IMR-90 (cell line): ENCODE measurements around the gene GTF3C1. TPM values are rescaled to one million over a fixed set of nuclear protein-coding genes. Genes with fewer than 3 reads are reported as not detected.
A peak's percentile ranks its signal among the peaks of the same experiment; 100 is the strongest.

Experiments
- ATAC-seq: fragments of 200-7000 bp; cut with Tn5 transposase; 2 replicates; pipeline ENCODE4 v1.9.1; 2020; ENCODE audit warnings: low read depth, mild to moderate bottlenecking, moderate library complexity
- BruUV-seq: library from RNA; stranded (reverse); fragments of 400-500 nt; replicated peaks from 2 replicates; lab custom pipeline; 2021; lab: Mats Ljungman, UMichigan
- CTCF ChIA-PET: fragments of 300-600 bp; formaldehyde crosslinking; extraction: SDS; loops from one replicate; lab custom pipeline; 2021; ENCODE audit warnings: antibody characterized with exemption; lab: Yijun Ruan, JAX
- POLR2A ChIA-PET: fragments of 300-600 bp; sonication (Branson Sonifier 250); formaldehyde crosslinking; loops from one replicate; lab custom pipeline; 2022; ENCODE audit warnings: antibody characterized with exemption; ENCODE audit not compliant: unreplicated experiment; lab: Charles Lee
- DNase-seq: peaks from one replicate; pipeline ENCODE4 v3.0.0; 2013
- H2AFZ ChIP-seq: replicated peaks from 2 replicates; pipeline ENCODE3; 2013; ENCODE audit warnings: low read length, mild to moderate bottlenecking; ENCODE audit not compliant: poor library complexity
- H2AK5ac ChIP-seq: 2 replicates; pipeline ENCODE4 v1.6.1; 2013; ENCODE audit warnings: low read depth, low read length, inconsistent platforms
- H2AK9ac ChIP-seq: replicated peaks from 2 replicates; pipeline ENCODE3; 2013; ENCODE audit warnings: mild to moderate bottlenecking, low read depth, low read length, moderate library complexity; ENCODE audit not compliant: poor library complexity
- H2BK120ac ChIP-seq: 2 replicates; pipeline ENCODE4 v1.6.1; 2013; ENCODE audit warnings: low read depth, low read length, inconsistent platforms
- H2BK15ac ChIP-seq: 3 replicates; pipeline ENCODE4 v1.6.1; 2013; ENCODE audit warnings: low read depth, low read length, inconsistent platforms
- H2BK20ac ChIP-seq: 2 replicates; pipeline ENCODE4 v1.6.1; 2013; ENCODE audit warnings: low read depth, mild to moderate bottlenecking, inconsistent platforms, low read length, moderate library complexity
- H2BK5ac ChIP-seq: 2 replicates; pipeline ENCODE4 v1.6.1; 2013; ENCODE audit warnings: mild to moderate bottlenecking, low read depth, low read length, inconsistent platforms; ENCODE audit not compliant: poor library complexity, severe bottlenecking
- H3K14ac ChIP-seq: replicated peaks from 2 replicates; pipeline ENCODE4 v1.6.1; 2013; ENCODE audit warnings: low read depth, low read length, inconsistent platforms
- H3K18ac ChIP-seq: 2 replicates; pipeline ENCODE4 v1.6.1; 2013; ENCODE audit warnings: low read depth, low read length, control low read depth
- H3K23ac ChIP-seq: 2 replicates; pipeline ENCODE4 v1.6.1; 2013; ENCODE audit warnings: low read depth, low read length, inconsistent platforms
- H3K27ac ChIP-seq: 2 replicates; pipeline ENCODE4 v1.5.1; 2013; ENCODE audit warnings: mild to moderate bottlenecking, control low read depth, low read length; ENCODE audit not compliant: insufficient read depth
- H3K27me3 ChIP-seq: 2 replicates; pipeline ENCODE4 v1.6.1; 2013; ENCODE audit warnings: low read length; ENCODE audit not compliant: control insufficient read depth, insufficient read depth
- H3K36me3 ChIP-seq: 2 replicates; pipeline ENCODE4 v1.6.1; 2013; ENCODE audit warnings: low read length, mixed read lengths; ENCODE audit not compliant: control insufficient read depth, insufficient read depth
- H3K4ac ChIP-seq: 2 replicates; pipeline ENCODE4 v1.6.1; 2013; ENCODE audit warnings: low read depth, low read length, inconsistent platforms
- H3K4me1 ChIP-seq: 2 replicates; pipeline ENCODE4 v1.6.1; 2013; ENCODE audit warnings: low read length, mixed read lengths; ENCODE audit not compliant: control insufficient read depth, insufficient read depth
- H3K4me2 ChIP-seq: 2 replicates; pipeline ENCODE4 v1.6.1; 2013; ENCODE audit warnings: low read depth, mild to moderate bottlenecking, control low read depth, low read length, moderate library complexity
- H3K4me3 ChIP-seq: 2 replicates; pipeline ENCODE4 v1.5.1; 2013; ENCODE audit warnings: low read depth, mild to moderate bottlenecking, control low read depth, low read length, moderate library complexity; ENCODE audit not compliant: insufficient read depth
- H3K56ac ChIP-seq: 2 replicates; pipeline ENCODE4 v1.6.1; 2013; ENCODE audit warnings: low read length, inconsistent platforms; ENCODE audit not compliant: insufficient read depth; ENCODE audit errors: extremely low read depth
- H3K79me1 ChIP-seq, 2 experiments: 2 replicates each; pipeline ENCODE4 v1.6.1; 2013; ENCODE audit warnings: low read length in 2 of 2, inconsistent platforms in 1 of 2, low read depth in 1 of 2
- H3K9ac ChIP-seq: 2 replicates; pipeline ENCODE4 v1.6.1; 2013; ENCODE audit warnings: low read depth, low read length, control low read depth
- H3K9me1 ChIP-seq: 2 replicates; pipeline ENCODE4 v1.6.1; 2013; ENCODE audit warnings: low read length, inconsistent platforms; ENCODE audit not compliant: insufficient read depth
- H3K9me3 ChIP-seq: 2 replicates; pipeline ENCODE4 v1.6.1; 2013; ENCODE audit warnings: low read length; ENCODE audit not compliant: control insufficient read depth, insufficient read depth
- H4K20me1 ChIP-seq: 2 replicates; pipeline ENCODE4 v1.6.1; 2013; ENCODE audit warnings: low read length, inconsistent platforms; ENCODE audit not compliant: insufficient read depth
- H4K5ac ChIP-seq: 2 replicates; pipeline ENCODE4 v1.6.1; 2013; ENCODE audit warnings: mild to moderate bottlenecking, low read depth, low read length, control low read depth
- H4K8ac ChIP-seq, 2 experiments: 2 replicates each; pipeline ENCODE4 v1.6.1; 2013; ENCODE audit warnings: low read depth in 2 of 2, low read length in 2 of 2, control low read depth in 1 of 2, inconsistent platforms in 1 of 2
- H4K91ac ChIP-seq: 2 replicates; pipeline ENCODE4 v1.6.1; 2013; ENCODE audit warnings: low read depth, low read length, inconsistent platforms; ENCODE audit not compliant: insufficient read depth
- BHLHE40 ChIP-seq: fragments of 150-350 bp; IDR thresholded peaks from 2 replicates; pipeline ENCODE4 v1.6.1; 2016; ENCODE audit warnings: mild to moderate bottlenecking, low read depth, low read length
- CEBPB ChIP-seq: IDR thresholded peaks from 2 replicates; pipeline ENCODE4 v1.6.1; 2012; ENCODE audit warnings: low read depth, low read length, improper control_type of control experiment
- FOS ChIP-seq: fragments of 150-350 bp; IDR thresholded peaks from 2 replicates; pipeline ENCODE4 v1.6.1; 2016; ENCODE audit warnings: low read depth, low read length
- MAFK ChIP-seq: IDR thresholded peaks from 2 replicates; pipeline ENCODE4 v1.6.1; 2012; ENCODE audit warnings: low read depth, low read length, improper control_type of control experiment
- MAZ ChIP-seq: IDR thresholded peaks from 2 replicates; pipeline ENCODE4 v1.6.1; 2012; ENCODE audit warnings: low read depth, mild to moderate bottlenecking, low read length, improper control_type of control experiment, moderate library complexity, borderline replicate concordance
- NFE2L2 ChIP-seq: fragments of 150-350 bp; IDR thresholded peaks from 2 replicates; pipeline ENCODE4 v1.6.1; 2016; ENCODE audit warnings: low read depth, mild to moderate bottlenecking, low read length
- POLR2A ChIP-seq: IDR thresholded peaks from 2 replicates; pipeline ENCODE4 v1.6.1; 2012; ENCODE audit warnings: mild to moderate bottlenecking, low read depth, low read length
- RCOR1 ChIP-seq: IDR thresholded peaks from 2 replicates; pipeline ENCODE4 v1.6.1; 2012; ENCODE audit warnings: mild to moderate bottlenecking, low read length, improper control_type of control experiment; ENCODE audit not compliant: insufficient replicate concordance
- RFX5 ChIP-seq: IDR thresholded peaks from 2 replicates; pipeline ENCODE4 v1.8.0; 2012; ENCODE audit warnings: low read depth, mild to moderate bottlenecking, low read length, moderate library complexity
- SMC3 ChIP-seq: fragments of 150-350 bp; IDR thresholded peaks from 2 replicates; pipeline ENCODE4 v1.6.1; 2016; ENCODE audit warnings: low read depth, mild to moderate bottlenecking, antibody characterized with exemption, low read length, moderate library complexity
- USF2 ChIP-seq: fragments of 150-350 bp; IDR thresholded peaks from 2 replicates; pipeline ENCODE4 v1.6.1; 2017; ENCODE audit warnings: mild to moderate bottlenecking, antibody characterized with exemption, low read length, low read depth
- WGBS, 2 experiments: methylation state at CpG; one replicate each; pipeline versions ENCODE4 v1.1.5 to v1.1.7; 2013; ENCODE audit warnings: missing lambda C conversion rate in 2 of 2; ENCODE audit not compliant: insufficient read length in 1 of 2; ENCODE audit errors: extremely low coverage in 2 of 2; 5-methylcytosine and 5-hydroxymethylcytosine counted together
- dilution Hi-C: fragments of 300-500 bp; cut with HindIII; formaldehyde crosslinking; loops from one replicate; pipeline ENCODE4 v1.14.3; 2018; ENCODE audit warnings: low sequenced_read_pairs; ENCODE audit not compliant: unreplicated experiment
- in situ Hi-C: fragments of 300-500 bp; cut with MboI; formaldehyde crosslinking; loops from 3 replicates; pipeline ENCODE4 v1.14.3; 2019; ENCODE audit warnings: low sequenced_read_pairs, inconsistent platforms, mixed read lengths
- intact Hi-C: fragments of 100-400 bp; cut with micrococcal nuclease; formaldehyde crosslinking; loops from 2 replicates; pipeline ENCODE4 v1.10.0; 2022
- polyA plus RNA-seq, 3 experiments: library from polyadenylated mRNA; depleted of rRNA; stranded (reverse); fragments of >200 nt; gene quantifications; 2 replicates each; pipeline ENCODE4 v1.2.3, GENCODE V29; 2012; ENCODE audit warnings: low replicate concordance in 1 of 3
- total RNA-seq: library from RNA; depleted of rRNA; stranded (reverse); fragments of >200 nt; gene quantifications from 2 replicates; pipeline ENCODE4 v1.2.3, GENCODE V29; 2012

The GTF3C1 gene
- total and polyA plus RNA-seq, 2 of the 4 experiments (the other 2 are of a cell fraction): 50.8 to 68.1 TPM

- no peak overlapping the region; the same call in 1 of the 2 replicates for H2BK20ac ChIP-seq
- H3K18ac ChIP-seq: no peak overlapping the region
- H3K9ac ChIP-seq: no peak overlapping the region
- H3K9me3 ChIP-seq: no peaks in the 10 kb centered on the region
- no peak overlapping the region for H2BK120ac ChIP-seq
- no peak overlapping the region for H2AK5ac ChIP-seq
- intact Hi-C loops (no loop called here), in situ Hi-C loops (loop anchor here (5.0 to 25.0 kb wide), 4 partner anchors 81 to 1616 kb away; no protein-coding TSS in a partner anchor), dilution Hi-C loops (no loop called here)
- H3K36me3 ChIP-seq: no peaks in the 10 kb centered on the region
- H3K4me3 ChIP-seq: no peak overlapping the region
- ChIA-PET CTCF (interaction anchor here (1.0 kb wide), 1 partner anchor 217 kb away, joined by 4 read pairs; no protein-coding TSS in a partner anchor), POLR2A (no interaction called here)
- H3K4ac ChIP-seq: no peak overlapping the region
- H2BK15ac ChIP-seq: no peak overlapping the region
- 78% methylated on average over 7 of the region's 16 CpGs; no CpG with 5 or more reads in 1 of the 2 experiments for WGBS, 2 experiments
- no peak overlapping the region for H4K5ac ChIP-seq
- H4K91ac ChIP-seq: no peak overlapping the region
- peak overlapping the region; percentile 21 for H2AK9ac ChIP-seq
- H3K27ac ChIP-seq: no peak overlapping the region
- no peaks in the 10 kb centered on the region for H3K27me3 ChIP-seq
- H3K23ac ChIP-seq: no peak overlapping the region; the same call in 1 of the 2 replicates
- peaks cover 5% of the 10 kb centered on the region for H3K4me1 ChIP-seq
- H3K79me1 ChIP-seq: no peaks in the 10 kb centered on the region
- ATAC-seq (no peak), DNase-seq (no peak)
- no peak overlapping the region for H2BK5ac ChIP-seq
- no peak overlapping the region for H2AFZ ChIP-seq
- H4K8ac ChIP-seq: no peak overlapping the region
- no TSS peak for BruUV-seq
- H3K4me2 ChIP-seq: no peak overlapping the region
- no peaks in the 10 kb centered on the region for H4K20me1 ChIP-seq
- H3K56ac ChIP-seq: no peak overlapping the region
- TF ChIP-seq FOS (no peak), USF2 (no peak), CEBPB (no peak), RFX5 (no peak), SMC3 (no peak), BHLHE40 (no peak), MAFK (no peak), MAZ (no peak), RCOR1 (no peak), NFE2L2 (no peak), POLR2A (no peak)
- 0 out of 2 replicates have a peak, but pooled peaks cover 3% of the 10 kb centered on the region for H3K9me1 ChIP-seq
- H3K14ac ChIP-seq: 0 out of 2 replicates have a peak overlapping the region, but pooled peaks have one; percentile 18
Measured at GRCh38 chr16:27452569-27453493, 96.9 kb downstream of the GTF3C1 start.
